ENCODE data around the gene NEDD4. TPM values are rescaled to one million over a fixed set of nuclear protein-coding genes. Genes with fewer than 3 reads are reported as not detected.

NEDD4 gene
- polyA plus RNA-seq, 1 experiment, result 13.3 TPM

DNA sequence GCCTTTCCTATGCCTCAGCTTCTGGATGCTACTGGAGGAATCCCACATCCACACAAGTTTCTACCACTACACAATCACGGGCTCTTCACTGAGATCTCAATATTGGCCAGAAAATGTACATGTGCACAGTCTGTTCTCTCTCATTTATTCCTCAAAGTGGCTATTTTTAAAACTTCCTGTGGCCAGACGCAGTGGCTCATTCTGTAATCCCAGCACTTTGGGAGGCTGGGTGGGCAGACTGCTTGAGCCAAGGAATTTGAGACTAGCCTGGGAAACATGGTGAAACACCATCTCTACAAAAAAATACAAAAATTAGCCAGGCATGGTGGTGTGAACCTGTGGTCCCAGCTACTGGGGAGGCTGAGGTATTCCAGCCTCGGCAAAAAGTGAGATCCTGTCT is 159.1 kb downstream of the NEDD4 start:
- peaks cover 9% of the 10 kb centered on the region for H3K36me3 ChIP-seq (ENCODE audit: control insufficient read depth, insufficient read depth, low read length)
- CTCF ChIA-PET, result interaction anchor here (2.1 kb wide), 1 partner anchor 9 kb away, joined by 8 read pairs; no protein-coding TSS in a partner anchor
- H3K4me3 ChIP-seq (ENCODE audit: low read depth, low read length), result no peak overlapping the region
- no peaks in the 10 kb centered on the region for H3K27me3 ChIP-seq (ENCODE audit: control insufficient read depth, insufficient read depth, low read length)
- DNase-seq (ENCODE audit: low read depth), result no peak
- POLR2A ChIA-PET, result no interaction called here
- TF ChIP-seq, protein P1, sequence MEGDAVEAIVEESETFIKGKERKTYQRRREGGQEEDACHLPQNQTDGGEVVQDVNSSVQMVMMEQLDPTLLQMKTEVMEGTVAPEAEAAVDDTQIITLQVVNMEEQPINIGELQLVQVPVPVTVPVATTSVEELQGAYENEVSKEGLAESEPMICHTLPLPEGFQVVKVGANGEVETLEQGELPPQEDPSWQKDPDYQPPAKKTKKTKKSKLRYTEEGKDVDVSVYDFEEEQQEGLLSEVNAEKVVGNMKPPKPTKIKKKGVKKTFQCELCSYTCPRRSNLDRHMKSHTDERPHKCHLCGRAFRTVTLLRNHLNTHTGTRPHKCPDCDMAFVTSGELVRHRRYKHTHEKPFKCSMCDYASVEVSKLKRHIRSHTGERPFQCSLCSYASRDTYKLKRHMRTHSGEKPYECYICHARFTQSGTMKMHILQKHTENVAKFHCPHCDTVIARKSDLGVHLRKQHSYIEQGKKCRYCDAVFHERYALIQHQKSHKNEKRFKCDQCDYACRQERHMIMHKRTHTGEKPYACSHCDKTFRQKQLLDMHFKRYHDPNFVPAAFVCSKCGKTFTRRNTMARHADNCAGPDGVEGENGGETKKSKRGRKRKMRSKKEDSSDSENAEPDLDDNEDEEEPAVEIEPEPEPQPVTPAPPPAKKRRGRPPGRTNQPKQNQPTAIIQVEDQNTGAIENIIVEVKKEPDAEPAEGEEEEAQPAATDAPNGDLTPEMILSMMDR (IDR thresholded peaks at IDR 0.05; ENCODE audit: insufficient read depth, low read depth, low read length), result no peak

DNA sequence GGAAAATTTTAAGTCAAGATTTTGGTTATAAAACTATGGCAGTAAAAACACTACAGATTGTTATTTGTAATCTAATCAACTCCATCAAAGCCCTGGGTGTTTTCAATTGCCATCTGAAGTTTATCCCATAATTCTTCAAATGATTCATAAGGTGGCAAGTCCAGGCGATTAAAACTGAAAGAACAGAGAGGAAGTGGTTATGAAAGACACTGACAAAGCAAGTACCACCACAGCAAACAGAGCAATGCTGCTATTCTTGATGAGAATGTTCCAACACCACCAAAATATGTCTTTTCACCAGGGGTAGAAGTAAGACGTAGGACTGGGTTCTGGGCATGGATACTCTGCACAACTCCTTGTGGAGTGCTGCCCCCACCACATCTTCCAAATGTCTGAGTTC is 163.6 kb downstream of the NEDD4 start:
- ChIA-PET CTCF (interaction anchor here (1.0 kb wide), 1 partner anchor 16 kb away, joined by 4 read pairs; no protein-coding TSS in a partner anchor), POLR2A (no interaction called here)
- Histone ChIP-seq H3K27me3 (ENCODE audit: control insufficient read depth, insufficient read depth, low read length) (no peaks in the 10 kb centered on the region), H3K4me3 (ENCODE audit: low read depth, low read length) (no peak overlapping the region), H3K36me3 (ENCODE audit: control insufficient read depth, insufficient read depth, low read length) (peaks cover 7% of the 10 kb centered on the region)
- TF ChIP-seq, protein P1 (IDR thresholded peaks at IDR 0.05; ENCODE audit: insufficient read depth, low read depth, low read length), result no peak
- DNase-seq (ENCODE audit: low read depth), result no peak

DNA sequence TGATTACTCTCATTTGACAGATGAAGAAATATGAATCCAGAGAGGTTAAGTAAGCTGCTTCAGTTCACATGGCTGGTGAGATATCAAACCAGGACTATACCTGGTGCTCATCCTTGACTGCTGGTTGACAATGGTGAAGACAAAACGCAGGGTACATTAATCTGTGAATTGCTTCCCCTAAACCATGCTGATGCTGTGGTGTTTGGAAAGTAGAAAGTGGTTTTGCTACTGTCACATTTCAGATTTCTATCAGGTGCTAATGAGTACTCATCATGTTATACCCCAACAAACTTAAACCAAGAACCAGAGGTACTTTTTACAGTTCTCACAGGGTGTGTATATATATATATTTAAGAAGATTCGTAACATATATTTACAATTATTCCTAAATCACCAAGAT is 165.5 kb downstream of the NEDD4 start:
- TF ChIP-seq, protein P1 (IDR thresholded peaks at IDR 0.05; ENCODE audit: insufficient read depth, low read depth, low read length), result no peak
- Histone ChIP-seq H3K27me3 (ENCODE audit: control insufficient read depth, insufficient read depth, low read length) (no peaks in the 10 kb centered on the region), H3K4me3 (ENCODE audit: low read depth, low read length) (no peak overlapping the region), H3K36me3 (ENCODE audit: control insufficient read depth, insufficient read depth, low read length) (peaks cover 7% of the 10 kb centered on the region)
- no peak for DNase-seq (ENCODE audit: low read depth)
- ChIA-PET CTCF (no interaction called here), POLR2A (no interaction called here)

DNA sequence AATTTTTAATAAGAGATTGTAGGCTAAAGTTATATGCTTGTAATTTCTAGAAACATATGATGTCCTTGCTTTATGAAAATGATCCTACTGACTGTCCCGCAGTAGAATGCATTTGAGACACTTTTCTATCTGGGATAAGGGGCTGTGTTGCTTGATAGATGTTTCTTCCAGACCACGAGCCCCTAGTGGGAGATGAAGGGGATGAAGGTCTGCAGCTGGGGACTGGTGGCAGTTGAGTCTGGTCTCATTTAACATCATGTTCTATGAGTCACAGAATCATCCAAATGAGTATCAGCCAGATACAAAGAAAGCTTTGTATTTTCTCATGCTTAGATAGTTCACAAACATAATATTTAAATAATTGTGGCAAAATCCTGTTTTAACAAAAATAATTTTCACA is 166.2 kb downstream of the NEDD4 start:
- DNase-seq (ENCODE audit: low read depth), result no peak
- Histone ChIP-seq H3K27me3 (ENCODE audit: control insufficient read depth, insufficient read depth, low read length) (no peaks in the 10 kb centered on the region), H3K4me3 (ENCODE audit: low read depth, low read length) (no peak overlapping the region), H3K36me3 (ENCODE audit: control insufficient read depth, insufficient read depth, low read length) (peaks cover 5% of the 10 kb centered on the region)
- CTCF ChIA-PET, result no interaction called here
- POLR2A ChIA-PET, result no interaction called here
- TF ChIP-seq, protein P1 (IDR thresholded peaks at IDR 0.05; ENCODE audit: insufficient read depth, low read depth, low read length), result no peak

DNA sequence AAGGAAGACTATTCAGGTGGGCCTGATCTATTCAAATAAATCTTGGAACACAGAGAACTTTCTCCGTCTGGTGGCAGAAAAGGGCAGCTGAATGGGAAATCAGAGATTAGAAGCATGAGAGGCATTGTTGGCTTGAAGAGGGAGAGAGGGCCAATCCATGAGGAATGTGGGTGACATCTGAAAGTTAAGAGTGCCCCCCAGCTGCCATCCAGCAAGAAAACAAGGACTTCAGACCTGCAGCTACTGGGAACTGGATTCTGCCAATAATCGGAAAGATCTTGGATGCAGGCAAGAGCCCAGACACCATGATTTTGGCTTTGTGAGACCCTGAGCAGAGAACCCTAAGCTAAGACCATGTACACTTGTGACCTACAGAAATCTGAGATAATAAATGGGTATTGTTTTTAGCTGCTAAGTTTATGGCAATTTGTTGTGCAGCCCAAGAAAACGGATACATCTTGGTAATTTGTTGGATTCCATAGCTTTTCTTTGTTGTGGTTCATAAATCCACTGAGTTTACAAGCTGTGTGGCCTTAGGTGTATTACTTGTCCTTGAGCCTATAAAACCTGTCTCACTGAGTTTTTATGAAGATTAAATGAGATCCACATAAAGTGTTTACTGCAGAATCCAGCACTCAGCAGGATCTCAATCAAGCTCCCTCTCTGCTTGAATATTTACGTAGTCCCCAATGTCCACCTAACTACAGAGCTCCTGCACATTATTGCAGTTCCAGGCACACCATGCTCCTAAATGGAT is 168.4 kb downstream of the NEDD4 start:
- DNase-seq (ENCODE audit: low read depth), result no peak
- TF ChIP-seq, protein P1 (IDR thresholded peaks at IDR 0.05; ENCODE audit: insufficient read depth, low read depth, low read length), result no peak
- Histone ChIP-seq H3K27me3 (ENCODE audit: control insufficient read depth, insufficient read depth, low read length) (no peaks in the 10 kb centered on the region), H3K36me3 (ENCODE audit: control insufficient read depth, insufficient read depth, low read length) (peaks cover 1% of the 10 kb centered on the region; the same call in 1 of the 2 replicates), H3K4me3 (ENCODE audit: low read depth, low read length) (no peak overlapping the region)
- ChIA-PET CTCF (interaction anchor here (1.2 to 1.3 kb wide), 4 partner anchors 9 to 181 kb away, joined by 3 to 10 read pairs (median 4); no protein-coding TSS in a partner anchor), POLR2A (no interaction called here)
